Neural cell (in vitro differentiated cells): ENCODE measurements around the gene STK32B.

Experiments used
- EP300 ChIP-seq: fragments of 450-650 bp; conservative IDR thresholded peaks from 2 replicates; pipeline ENCODE4 v1.6.1; 2014; ENCODE audit warnings: antibody characterized with exemption, mild to moderate bottlenecking, moderate library complexity; ENCODE audit not compliant: poor library complexity, severe bottlenecking
- EZH2 ChIP-seq: fragments of 200-600, 300-800 bp; shearing (Covaris generic), sonication (generic); IDR thresholded peaks from 2 replicates; pipeline ENCODE4 v1.6.1; 2014; ENCODE audit warnings: antibody characterized with exemption, low read length, borderline replicate concordance, mild to moderate bottlenecking; ENCODE audit not compliant: insufficient read depth, poor library complexity, severe bottlenecking
- POLR2AphosphoS5 ChIP-seq: IDR thresholded peaks from 2 replicates; pipeline ENCODE4 v1.6.1; 2012
- TF ChIP-seq, protein P1 (sequence below): fragments of 450-650 bp; IDR thresholded peaks from 2 replicates; pipeline ENCODE4 v1.5.1; 2014; ENCODE audit warnings: antibody characterized with exemption, mild to moderate bottlenecking, moderate library complexity; ENCODE audit not compliant: poor library complexity, severe bottlenecking
- TF ChIP-seq, protein P2 (sequence below): IDR thresholded peaks from 2 replicates; pipeline ENCODE4 v1.6.1; 2012; ENCODE audit warnings: borderline replicate concordance

DNA sequence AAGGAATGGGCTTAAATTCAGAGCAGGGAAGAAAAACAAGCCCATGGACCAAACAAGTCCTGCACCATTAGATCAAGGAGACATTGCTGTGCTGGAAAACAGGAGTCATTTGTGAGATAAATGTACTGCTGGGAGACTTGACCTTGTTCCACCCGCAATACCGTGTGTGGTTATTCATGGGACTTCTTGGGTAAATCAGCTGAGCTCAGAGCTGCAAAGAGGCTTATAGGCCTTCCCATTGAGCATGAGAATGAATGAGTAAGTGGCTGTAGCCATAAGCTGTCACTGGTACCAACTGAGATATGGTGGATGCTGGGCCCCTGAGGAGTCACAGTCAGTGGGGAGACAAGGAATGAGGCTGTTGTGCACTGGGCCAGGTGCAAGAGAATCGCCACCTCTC lies 29.7 kb upstream of the STK32B start:
- TF ChIP-seq POLR2AphosphoS5 (no peak), EZH2 (no peak), EP300 (no peak)
- TF ChIP-seq, protein P1, sequence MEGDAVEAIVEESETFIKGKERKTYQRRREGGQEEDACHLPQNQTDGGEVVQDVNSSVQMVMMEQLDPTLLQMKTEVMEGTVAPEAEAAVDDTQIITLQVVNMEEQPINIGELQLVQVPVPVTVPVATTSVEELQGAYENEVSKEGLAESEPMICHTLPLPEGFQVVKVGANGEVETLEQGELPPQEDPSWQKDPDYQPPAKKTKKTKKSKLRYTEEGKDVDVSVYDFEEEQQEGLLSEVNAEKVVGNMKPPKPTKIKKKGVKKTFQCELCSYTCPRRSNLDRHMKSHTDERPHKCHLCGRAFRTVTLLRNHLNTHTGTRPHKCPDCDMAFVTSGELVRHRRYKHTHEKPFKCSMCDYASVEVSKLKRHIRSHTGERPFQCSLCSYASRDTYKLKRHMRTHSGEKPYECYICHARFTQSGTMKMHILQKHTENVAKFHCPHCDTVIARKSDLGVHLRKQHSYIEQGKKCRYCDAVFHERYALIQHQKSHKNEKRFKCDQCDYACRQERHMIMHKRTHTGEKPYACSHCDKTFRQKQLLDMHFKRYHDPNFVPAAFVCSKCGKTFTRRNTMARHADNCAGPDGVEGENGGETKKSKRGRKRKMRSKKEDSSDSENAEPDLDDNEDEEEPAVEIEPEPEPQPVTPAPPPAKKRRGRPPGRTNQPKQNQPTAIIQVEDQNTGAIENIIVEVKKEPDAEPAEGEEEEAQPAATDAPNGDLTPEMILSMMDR = no peak
- TF ChIP-seq, protein P2, sequence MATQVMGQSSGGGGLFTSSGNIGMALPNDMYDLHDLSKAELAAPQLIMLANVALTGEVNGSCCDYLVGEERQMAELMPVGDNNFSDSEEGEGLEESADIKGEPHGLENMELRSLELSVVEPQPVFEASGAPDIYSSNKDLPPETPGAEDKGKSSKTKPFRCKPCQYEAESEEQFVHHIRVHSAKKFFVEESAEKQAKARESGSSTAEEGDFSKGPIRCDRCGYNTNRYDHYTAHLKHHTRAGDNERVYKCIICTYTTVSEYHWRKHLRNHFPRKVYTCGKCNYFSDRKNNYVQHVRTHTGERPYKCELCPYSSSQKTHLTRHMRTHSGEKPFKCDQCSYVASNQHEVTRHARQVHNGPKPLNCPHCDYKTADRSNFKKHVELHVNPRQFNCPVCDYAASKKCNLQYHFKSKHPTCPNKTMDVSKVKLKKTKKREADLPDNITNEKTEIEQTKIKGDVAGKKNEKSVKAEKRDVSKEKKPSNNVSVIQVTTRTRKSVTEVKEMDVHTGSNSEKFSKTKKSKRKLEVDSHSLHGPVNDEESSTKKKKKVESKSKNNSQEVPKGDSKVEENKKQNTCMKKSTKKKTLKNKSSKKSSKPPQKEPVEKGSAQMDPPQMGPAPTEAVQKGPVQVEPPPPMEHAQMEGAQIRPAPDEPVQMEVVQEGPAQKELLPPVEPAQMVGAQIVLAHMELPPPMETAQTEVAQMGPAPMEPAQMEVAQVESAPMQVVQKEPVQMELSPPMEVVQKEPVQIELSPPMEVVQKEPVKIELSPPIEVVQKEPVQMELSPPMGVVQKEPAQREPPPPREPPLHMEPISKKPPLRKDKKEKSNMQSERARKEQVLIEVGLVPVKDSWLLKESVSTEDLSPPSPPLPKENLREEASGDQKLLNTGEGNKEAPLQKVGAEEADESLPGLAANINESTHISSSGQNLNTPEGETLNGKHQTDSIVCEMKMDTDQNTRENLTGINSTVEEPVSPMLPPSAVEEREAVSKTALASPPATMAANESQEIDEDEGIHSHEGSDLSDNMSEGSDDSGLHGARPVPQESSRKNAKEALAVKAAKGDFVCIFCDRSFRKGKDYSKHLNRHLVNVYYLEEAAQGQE = no peak
